ENCODE measurements around the gene PAQR5.
"Not testable (repeated sequence)": the region's sequence is repeated elsewhere in the genome, so short reads cannot be mapped to it uniquely, and the experiment has no call there.

PAQR5 gene

GRCh38 chr15:69293741-69294615 lies 4.7 kb upstream of the PAQR5 start:
- DNase-seq: no peak

- DNase-seq: no peak
Observed at GRCh38 chr15:69296606-69297005, 2.1 kb upstream of the PAQR5 start.

- DNase-seq: no peak
Observed at GRCh38 chr15:69297642-69298353, 914 bp upstream of the PAQR5 start.

- DNase-seq: no peak
Observed at GRCh38 chr15:69298354-69298696, 387 bp upstream of the PAQR5 start.

- DNase-seq: no peak
Observed at GRCh38 chr15:69299451-69299886, 757 bp downstream of the PAQR5 start.

- DNase-seq: no peak
Observed at GRCh38 chr15:69299943-69300588, 1.4 kb downstream of the PAQR5 start.

GRCh38 chr15:69301101-69301500 lies 2.4 kb downstream of the PAQR5 start:
- DNase-seq: not testable (repeated sequence)

GRCh38 chr15:69302087-69302486 lies 3.4 kb downstream of the PAQR5 start:
- DNase-seq: not testable (repeated sequence)

GRCh38 chr15:69302929-69303328 lies 4.2 kb downstream of the PAQR5 start:
- DNase-seq: no peak

- DNase-seq: no peak
Observed at GRCh38 chr15:69303337-69304181, 4.8 kb downstream of the PAQR5 start.

GRCh38 chr15:69304182-69304545 lies 5.5 kb downstream of the PAQR5 start:
- DNase-seq: no peak

GRCh38 chr15:69305204-69305931 lies 6.7 kb downstream of the PAQR5 start:
- no peak for DNase-seq

GRCh38 chr15:69305933-69306568 lies 7.3 kb downstream of the PAQR5 start:
- no peak for DNase-seq

- no peak for DNase-seq
Observed at GRCh38 chr15:69307939-69308338, 9.2 kb downstream of the PAQR5 start.

- no peak for DNase-seq
Observed at GRCh38 chr15:69308949-69309348, 10.2 kb downstream of the PAQR5 start.

- no peak for DNase-seq
Observed at GRCh38 chr15:69311319-69311721, 12.6 kb downstream of the PAQR5 start.

- DNase-seq: no peak
Observed at GRCh38 chr15:69313432-69314000, 14.8 kb downstream of the PAQR5 start.

- no peak for DNase-seq
Observed at GRCh38 chr15:69314131-69314530, 15.4 kb downstream of the PAQR5 start.

GRCh38 chr15:69314736-69315135 lies 16.0 kb downstream of the PAQR5 start:
- DNase-seq: no peak

- no peak for DNase-seq
Observed at GRCh38 chr15:69315402-69316110, 16.8 kb downstream of the PAQR5 start.

- no peak for DNase-seq
Observed at GRCh38 chr15:69316291-69316690, 17.6 kb downstream of the PAQR5 start.
